Ascending aorta (tissue), 2 donors: Measurements from ENCODE around the gene ANKRD63. TPM values are rescaled to one million over a fixed set of nuclear protein-coding genes. Genes with fewer than 3 reads are reported as not detected.

Experiments
- DNase-seq, 2 donors: peaks; one replicate each; pipeline ENCODE4 v3.0.0-alpha.2; 2019; ENCODE audit warnings: low spot score in 2 of 2
- H3K27ac ChIP-seq, 2 donors: fragments of 200-600 bp; sonication (generic); one replicate each; pipeline ENCODE4 v1.5.1; 2016 to 2017; ENCODE audit warnings: mild to moderate bottlenecking in 1 of 2
- H3K27me3 ChIP-seq: fragments of 200-600 bp; sonication (generic); one replicate; pipeline ENCODE4 v1.5.1; 2017
- H3K36me3 ChIP-seq, 2 donors: fragments of 200-600 bp; sonication (generic); one replicate each; pipeline ENCODE4 v1.5.1; 2016
- H3K4me1 ChIP-seq, 2 donors: fragments of 200-600 bp; sonication (generic); one replicate each; pipeline ENCODE4 v1.5.1; 2016 to 2017; ENCODE audit warnings: mild to moderate bottlenecking in 1 of 2
- H3K4me3 ChIP-seq, 2 donors: fragments of 200-600 bp; sonication (generic); one replicate each; pipeline ENCODE4 v1.5.1; 2016 to 2017; ENCODE audit warnings: mild to moderate bottlenecking in 1 of 2
- H3K9me3 ChIP-seq, 2 donors: fragments of 200-600 bp; sonication (generic); one replicate each; pipeline ENCODE4 v1.5.1; 2016
- CTCF ChIP-seq, 3 experiments: fragments of 200-600 bp in 2 of 3; fragments of 450-650 bp in 1 of 3; sonication (generic) in 2 of 3; IDR thresholded peaks; one replicate each; pipeline ENCODE4 v1.5.1; 2016 to 2019; ENCODE audit warnings: antibody characterized with exemption in 3 of 3, mild to moderate bottlenecking in 1 of 3, moderate library complexity in 1 of 3
- intact Hi-C: fragments of 100-400 bp; cut with DNase I; formaldehyde crosslinking; loops from one replicate; pipeline ENCODE4 v1.15.1; 2023
- total RNA-seq: library from RNA; depleted of rRNA; stranded (reverse); fragments of >200 nt; gene quantifications from one replicate; pipeline ENCODE4 v1.1.0, GENCODE V29; 2016

ANKRD63 gene
- total RNA-seq, 1 donor from 2014 or later, result not detected

- DNase-seq, result peak in 1 of 2 donors; percentile 80
- peak overlapping the region in 1 of 2 donors; percentile 4 for H3K4me3 ChIP-seq
- TF ChIP-seq CTCF (IDR thresholded peaks at IDR 0.05), result peak; percentile 89 to 100 (median 99)
- no peaks in the 10 kb centered on the region for H3K36me3 ChIP-seq
- intact Hi-C loops, result loop anchor here (1.0 to 5.0 kb wide), 2 partner anchors 88 to 143 kb away; no protein-coding TSS in a partner anchor
- no peaks in the 10 kb centered on the region for H3K9me3 ChIP-seq
- H3K27me3 ChIP-seq, result peaks cover 36% of the 10 kb centered on the region
- no peak overlapping the region for H3K27ac ChIP-seq
- peaks cover 21 to 26% of the 10 kb centered on the region in 2 donors for H3K4me1 ChIP-seq
Observed at GRCh38 chr15:40279437-40280141, 3.3 kb downstream of the ANKRD63 start.

GRCh38 chr15:40278026-40278425 lies 4.8 kb downstream of the ANKRD63 start:
- Histone ChIP-seq H3K27ac (no peak overlapping the region), H3K27me3 (peaks cover 33% of the 10 kb centered on the region), H3K4me1 (peaks cover 20 to 23% of the 10 kb centered on the region in 2 donors), H3K4me3 (no peak overlapping the region), H3K36me3 (no peaks in the 10 kb centered on the region), H3K9me3 (no peaks in the 10 kb centered on the region)
- no peak for DNase-seq
- intact Hi-C loops, result no loop called here
- TF ChIP-seq CTCF (IDR thresholded peaks at IDR 0.05), result no peak

- Histone ChIP-seq H3K4me3 (no peak overlapping the region), H3K4me1 (peaks cover 14 to 17% of the 10 kb centered on the region in 2 donors), H3K36me3 (no peaks in the 10 kb centered on the region), H3K27ac (no peak overlapping the region), H3K9me3 (no peaks in the 10 kb centered on the region), H3K27me3 (peaks cover 28% of the 10 kb centered on the region)
- TF ChIP-seq CTCF (IDR thresholded peaks at IDR 0.05), result no peak
- no peak for DNase-seq
- intact Hi-C loops, result no loop called here
Observed at GRCh38 chr15:40277471-40277870, 5.4 kb downstream of the ANKRD63 start.

GRCh38 chr15:40276927-40277326 lies 5.9 kb downstream of the ANKRD63 start:
- Histone ChIP-seq H3K36me3 (no peaks in the 10 kb centered on the region), H3K27me3 (peaks cover 22% of the 10 kb centered on the region), H3K4me1 (peaks cover 10 to 12% of the 10 kb centered on the region in 2 donors), H3K4me3 (no peak overlapping the region), H3K27ac (no peak overlapping the region), H3K9me3 (no peaks in the 10 kb centered on the region)
- intact Hi-C loops, result no loop called here
- TF ChIP-seq CTCF (IDR thresholded peaks at IDR 0.05), result no peak
- no peak for DNase-seq

- Histone ChIP-seq H3K4me1 (peaks cover 4 to 6% of the 10 kb centered on the region in 2 donors), H3K27ac (no peak overlapping the region), H3K9me3 (no peaks in the 10 kb centered on the region), H3K27me3 (peaks cover 15% of the 10 kb centered on the region), H3K4me3 (no peak overlapping the region), H3K36me3 (no peaks in the 10 kb centered on the region)
- no peak for DNase-seq
- intact Hi-C loops, result no loop called here
- no peak for TF ChIP-seq CTCF (IDR thresholded peaks at IDR 0.05)
Observed at GRCh38 chr15:40275954-40276353, 6.9 kb downstream of the ANKRD63 start.
